VCaP (cell line): ENCODE measurements around the gene DIP2C.
"Not testable (repeated sequence)": the region's sequence is repeated elsewhere in the genome, so short reads cannot be mapped to it uniquely, and the experiment has no call there.

Experiments used
- H3K27ac ChIP-seq: fragments of 450-650 bp; 2 replicates; pipeline ENCODE4 v1.5.1; 2017
- TF ChIP-seq, protein P1 (sequence below): fragments of 450-650 bp; conservative IDR thresholded peaks from 2 replicates; pipeline ENCODE4 v1.5.1; 2017; ENCODE audit warnings: mild to moderate bottlenecking, moderate library complexity

The DIP2C gene

DNA sequence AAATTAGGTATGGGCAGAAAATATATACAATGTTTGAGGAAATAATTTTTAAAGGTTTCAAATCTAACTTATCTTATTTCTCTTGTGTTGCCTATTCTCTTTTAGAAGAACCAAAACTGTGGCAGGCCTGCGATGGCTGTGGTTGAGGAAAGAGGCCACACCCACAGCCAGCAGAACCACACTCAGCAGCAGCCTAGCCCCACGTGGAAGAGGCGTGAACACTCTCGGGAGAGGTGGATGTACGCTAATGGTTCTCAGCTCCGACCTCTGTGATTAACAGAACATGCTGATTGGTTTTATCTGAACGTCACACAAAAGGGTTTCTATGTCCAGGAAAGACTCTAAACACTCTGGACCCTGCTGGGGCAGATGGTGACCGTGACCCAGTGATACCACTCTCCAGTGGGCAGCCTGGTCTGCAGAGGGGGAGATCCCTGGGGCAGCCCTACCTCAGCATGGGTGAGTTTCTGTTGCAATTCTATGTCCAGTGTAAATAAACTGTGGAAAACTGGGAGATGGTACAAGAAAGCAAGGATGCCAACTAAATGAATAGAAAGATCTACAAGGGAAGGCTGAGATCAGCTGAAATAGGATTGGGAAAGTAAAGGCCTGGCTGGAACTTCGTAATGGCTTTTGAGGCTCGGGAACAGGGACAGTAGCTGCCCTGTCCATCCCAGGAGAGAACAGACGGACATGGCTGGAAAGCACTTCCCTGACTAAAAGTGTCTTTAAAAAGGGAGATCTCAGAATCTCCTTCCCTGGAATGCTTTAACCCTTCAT is 26.6 kb downstream of the DIP2C start:
- TF ChIP-seq, protein P1, sequence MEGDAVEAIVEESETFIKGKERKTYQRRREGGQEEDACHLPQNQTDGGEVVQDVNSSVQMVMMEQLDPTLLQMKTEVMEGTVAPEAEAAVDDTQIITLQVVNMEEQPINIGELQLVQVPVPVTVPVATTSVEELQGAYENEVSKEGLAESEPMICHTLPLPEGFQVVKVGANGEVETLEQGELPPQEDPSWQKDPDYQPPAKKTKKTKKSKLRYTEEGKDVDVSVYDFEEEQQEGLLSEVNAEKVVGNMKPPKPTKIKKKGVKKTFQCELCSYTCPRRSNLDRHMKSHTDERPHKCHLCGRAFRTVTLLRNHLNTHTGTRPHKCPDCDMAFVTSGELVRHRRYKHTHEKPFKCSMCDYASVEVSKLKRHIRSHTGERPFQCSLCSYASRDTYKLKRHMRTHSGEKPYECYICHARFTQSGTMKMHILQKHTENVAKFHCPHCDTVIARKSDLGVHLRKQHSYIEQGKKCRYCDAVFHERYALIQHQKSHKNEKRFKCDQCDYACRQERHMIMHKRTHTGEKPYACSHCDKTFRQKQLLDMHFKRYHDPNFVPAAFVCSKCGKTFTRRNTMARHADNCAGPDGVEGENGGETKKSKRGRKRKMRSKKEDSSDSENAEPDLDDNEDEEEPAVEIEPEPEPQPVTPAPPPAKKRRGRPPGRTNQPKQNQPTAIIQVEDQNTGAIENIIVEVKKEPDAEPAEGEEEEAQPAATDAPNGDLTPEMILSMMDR: no peak
- no peak overlapping the region for H3K27ac ChIP-seq

DNA sequence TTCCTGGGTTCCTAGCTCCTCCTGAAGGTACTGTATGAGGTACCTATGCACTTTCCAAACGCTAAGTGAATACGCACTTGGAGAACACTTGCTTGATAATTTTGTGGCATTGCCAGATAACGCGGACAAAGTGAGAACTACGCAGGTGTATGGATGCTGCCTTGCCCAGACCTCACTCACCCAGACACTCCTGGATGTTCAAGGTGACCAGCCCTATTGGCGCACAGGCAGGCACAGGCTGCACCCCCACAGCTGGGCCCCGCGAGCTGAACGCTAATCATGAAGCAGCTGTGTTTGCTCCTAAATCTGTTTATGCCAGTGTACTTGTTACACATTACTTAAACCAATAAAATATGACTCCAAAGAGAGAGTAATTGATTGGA is 27.3 kb downstream of the DIP2C start:
- peak overlapping the region; percentile 15; the same call in 1 of the 2 replicates for H3K27ac ChIP-seq
- TF ChIP-seq, protein P1: no peak

DNA sequence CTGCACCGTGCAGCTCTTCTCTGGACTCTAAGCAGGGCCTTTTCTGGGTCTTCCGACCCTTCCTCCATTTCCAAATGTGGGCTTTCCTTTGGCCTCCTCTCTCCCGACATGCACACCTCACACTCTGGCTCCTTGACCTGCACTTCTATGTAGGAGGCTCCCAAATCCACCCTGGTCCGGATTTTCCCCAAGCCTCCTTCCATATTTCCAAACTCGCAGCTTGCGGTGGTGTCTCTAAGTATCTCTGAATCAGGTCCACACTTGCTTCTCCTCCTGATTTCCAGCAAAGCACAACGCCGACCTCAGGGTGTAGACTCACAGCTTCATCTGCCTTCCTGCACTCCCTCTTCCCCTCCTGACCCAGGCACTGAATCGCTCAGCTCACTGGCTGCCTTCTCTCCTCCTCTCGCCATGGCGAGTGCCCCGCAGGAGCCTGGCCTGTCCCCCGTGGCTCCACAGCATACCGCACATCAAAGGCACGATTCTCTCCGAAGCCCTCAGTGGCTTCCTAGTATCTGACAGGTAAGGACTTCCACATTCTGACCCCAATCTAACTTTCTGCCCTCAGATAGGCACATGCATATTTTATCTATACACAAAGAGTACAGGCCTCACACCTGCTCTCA is 27.8 kb downstream of the DIP2C start:
- TF ChIP-seq, protein P1: no peak
- H3K27ac ChIP-seq: peak overlapping the region; percentile 15; the same call in 1 of the 2 replicates

DNA sequence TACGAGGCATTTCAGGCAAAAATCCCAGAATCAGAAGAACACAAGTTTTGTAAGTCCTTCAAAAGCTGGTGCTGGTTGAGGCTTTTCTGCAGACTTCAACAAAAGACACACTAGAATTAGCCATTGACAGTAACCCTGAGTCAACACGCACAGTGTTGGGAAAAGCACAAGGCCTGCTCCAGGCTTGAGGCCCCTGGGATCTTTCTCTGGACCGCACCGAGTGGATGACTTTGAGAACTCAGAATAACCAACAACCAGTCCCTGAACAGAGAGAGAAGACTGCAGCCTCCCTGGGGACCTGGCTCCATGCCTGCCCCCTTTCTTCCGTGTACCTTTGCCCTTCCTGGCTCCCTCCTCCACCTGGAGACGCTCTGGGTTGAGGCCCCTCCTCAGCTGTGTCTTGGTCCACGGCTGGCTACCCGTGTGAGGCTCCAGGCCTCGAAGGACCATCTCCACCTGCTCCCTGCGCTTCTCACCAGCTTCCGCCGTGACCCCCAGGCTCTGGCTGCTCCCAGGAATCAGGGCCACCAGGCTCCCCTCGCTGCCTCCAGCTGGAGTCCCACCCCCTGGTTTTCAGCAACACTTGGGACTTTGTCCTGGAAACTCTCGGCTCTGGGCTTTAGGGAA is 28.4 kb downstream of the DIP2C start:
- peak overlapping the region; percentile 15; the same call in 1 of the 2 replicates for H3K27ac ChIP-seq
- TF ChIP-seq, protein P1: no peak

DNA sequence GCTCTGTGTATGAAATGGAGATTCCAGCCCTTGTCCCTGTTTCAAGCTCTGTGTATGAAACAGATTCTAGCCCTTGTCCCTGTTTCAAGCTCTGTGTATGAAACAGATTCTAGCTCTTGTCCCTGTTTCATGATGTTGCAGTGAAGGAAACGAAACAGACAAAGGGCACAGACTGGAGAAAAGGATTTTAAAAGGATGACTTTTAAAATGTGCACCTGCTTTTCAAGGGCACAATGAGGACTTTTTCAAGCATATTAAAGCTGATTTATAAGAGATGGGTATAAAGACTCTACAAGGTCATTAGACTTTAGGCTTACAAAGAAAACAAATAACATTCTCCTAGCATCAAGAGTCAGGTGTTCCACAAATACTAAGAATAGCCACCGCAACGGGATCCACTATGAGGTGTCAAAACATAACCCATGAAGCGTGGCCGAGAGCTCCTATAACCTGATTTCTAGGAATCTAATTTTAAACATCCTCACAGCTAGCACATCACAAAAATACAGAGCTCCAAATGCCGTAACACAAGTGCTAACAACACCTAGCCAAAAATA is 29.0 kb downstream of the DIP2C start:
- no peak overlapping the region for H3K27ac ChIP-seq
- TF ChIP-seq, protein P1: no peak

DNA sequence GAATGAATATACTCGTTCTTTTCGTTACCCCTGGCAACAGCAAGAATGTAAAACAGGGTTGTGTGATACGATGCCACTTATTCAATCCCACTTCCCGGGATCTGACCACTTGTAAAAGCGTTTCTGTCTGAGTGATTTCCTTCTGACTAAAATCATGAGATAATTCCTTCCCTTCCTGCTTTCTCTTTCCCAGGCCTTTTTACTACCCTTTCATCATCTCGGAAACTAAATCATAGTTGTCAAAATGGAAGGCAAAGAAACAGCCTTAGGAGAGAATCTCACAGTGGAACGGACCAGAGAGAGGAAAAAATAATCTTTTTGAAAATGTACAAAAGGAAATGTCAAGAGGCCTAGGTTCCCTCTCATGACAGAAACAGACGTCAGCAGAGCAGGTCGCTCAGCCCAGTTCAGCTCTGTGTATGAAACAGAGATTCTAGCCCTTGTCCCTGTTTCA is 29.8 kb downstream of the DIP2C start:
- no peak overlapping the region for H3K27ac ChIP-seq

DNA sequence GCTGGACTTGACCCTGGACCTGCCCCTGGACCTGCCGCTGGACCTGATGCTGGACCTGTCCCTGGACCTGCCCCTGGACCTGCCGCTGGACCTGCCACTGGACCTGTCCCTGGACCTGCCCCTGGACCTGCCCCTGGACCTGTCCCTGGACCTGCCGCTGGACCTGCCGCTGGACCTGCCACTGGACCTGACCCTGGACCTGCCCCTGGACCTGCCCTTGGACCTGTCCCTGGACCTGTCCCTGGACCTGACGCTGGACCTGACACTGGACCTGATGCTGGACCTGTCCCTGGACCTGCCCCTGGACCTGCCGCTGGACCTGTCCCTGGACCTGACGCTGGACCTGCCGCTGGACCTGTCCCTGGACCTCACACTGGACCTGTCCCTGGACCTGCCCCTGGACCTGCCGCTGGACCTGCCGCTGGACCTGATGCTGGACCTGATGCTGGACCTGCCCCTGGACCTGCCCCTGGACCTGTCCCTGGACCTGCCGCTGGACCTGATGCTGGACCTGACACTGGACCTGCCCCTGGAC is 31.6 kb downstream of the DIP2C start:
- H3K27ac ChIP-seq: not testable (repeated sequence)

More for the DNA sequence above, 29.8 kb downstream of the DIP2C start:
- TF ChIP-seq, protein P1: no peak
